NCI-H748 (cell line): ENCODE data around the gene C20orf141.
"Not testable (repeated sequence)": the region's sequence is repeated elsewhere in the genome, so short reads cannot be mapped to it uniquely, and the experiment has no call there.

Source experiments
- DNase-seq: peaks from one replicate; lab custom pipeline; 2025; ENCODE audit not compliant: unreplicated experiment; lab: John Stamatoyannopoulos, UW

The C20orf141 gene

DNA sequence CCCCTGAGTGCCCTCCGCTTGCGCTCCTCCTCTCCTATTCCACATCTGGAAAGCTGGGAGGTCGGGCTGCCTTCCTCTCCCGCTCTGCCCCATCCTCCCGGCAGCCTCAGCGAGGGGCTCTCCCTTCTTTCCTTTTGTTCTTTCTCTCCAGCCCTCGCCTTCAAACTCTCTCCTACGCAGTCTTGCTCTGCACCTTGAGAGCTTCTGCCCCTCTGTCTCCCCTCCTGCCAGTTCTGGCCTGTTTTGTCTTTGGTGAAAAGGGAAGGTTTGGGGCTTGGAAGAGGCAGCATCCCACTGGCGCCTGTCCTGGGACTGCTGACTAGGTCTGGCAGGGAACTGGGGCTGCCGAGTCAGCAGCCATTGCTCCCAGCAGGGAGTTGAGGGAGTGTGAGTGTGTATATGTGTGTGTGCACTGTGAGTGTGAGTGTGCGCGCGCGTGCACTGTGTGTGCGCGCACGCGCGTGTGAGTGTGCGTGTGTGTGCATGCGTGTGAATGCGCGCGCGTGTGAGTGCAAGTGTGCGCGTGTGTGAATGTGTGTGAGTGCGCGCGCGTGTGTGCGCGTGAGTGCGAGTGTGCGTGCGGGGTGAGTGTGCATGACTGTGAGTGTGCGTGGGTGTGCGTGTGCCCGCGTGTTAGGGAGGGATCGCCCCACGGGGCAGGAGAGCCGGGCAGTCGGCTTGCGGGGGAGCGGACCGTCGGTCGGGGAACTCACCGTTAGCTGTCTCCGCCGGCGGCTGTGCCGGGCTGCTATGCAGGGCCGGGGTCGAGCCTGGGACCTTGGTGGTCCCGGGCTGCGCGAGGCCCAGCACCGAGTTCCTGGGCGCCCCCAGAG lies 14.9 kb upstream of the C20orf141 start:
- DNase-seq = peak; percentile 61

DNA sequence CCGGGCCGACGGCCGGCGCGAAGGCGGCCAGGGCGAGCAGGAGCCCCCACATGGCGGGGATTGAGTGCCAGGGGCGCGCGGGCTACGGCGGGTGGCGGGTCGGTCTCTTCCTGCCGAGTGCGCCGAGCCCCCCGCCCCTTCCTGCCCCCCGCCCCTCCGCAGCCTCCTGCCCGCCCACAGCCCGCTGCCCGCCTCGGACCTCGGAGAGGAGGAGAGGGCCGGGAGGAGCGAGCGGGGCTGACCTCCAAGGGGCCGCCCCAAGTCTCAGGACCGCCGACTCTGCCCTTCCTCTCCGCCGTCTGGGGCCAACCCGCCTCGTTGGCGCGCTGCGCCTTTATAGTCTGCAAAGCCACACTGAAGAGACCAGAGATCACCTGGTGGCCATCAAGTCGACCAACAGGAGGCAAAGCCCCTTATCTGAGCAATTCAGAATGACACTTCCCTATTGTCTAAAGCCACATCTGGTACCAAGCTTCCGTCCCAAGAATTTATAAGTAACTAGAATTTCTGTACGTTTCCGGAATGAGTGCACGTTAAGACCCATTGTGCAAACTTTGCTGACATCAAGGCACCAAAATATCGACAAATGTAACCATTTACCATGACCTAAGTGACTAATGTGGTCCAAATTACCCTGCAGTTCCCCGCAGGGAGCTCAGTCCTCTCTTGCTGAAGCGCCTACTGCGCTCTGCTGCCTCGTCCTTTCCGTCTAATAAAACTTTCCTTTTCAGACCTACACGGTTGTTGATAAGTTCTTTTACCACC lies 14.1 kb upstream of the C20orf141 start, which contains the start of gene CPXM1:
Gene CPXM1 (minus strand): TSS at position 107 of the 765 bp plus-strand sequence. CDS start 55 bp downstream, at position 52.
- DNase-seq = peak; percentile 83

DNA sequence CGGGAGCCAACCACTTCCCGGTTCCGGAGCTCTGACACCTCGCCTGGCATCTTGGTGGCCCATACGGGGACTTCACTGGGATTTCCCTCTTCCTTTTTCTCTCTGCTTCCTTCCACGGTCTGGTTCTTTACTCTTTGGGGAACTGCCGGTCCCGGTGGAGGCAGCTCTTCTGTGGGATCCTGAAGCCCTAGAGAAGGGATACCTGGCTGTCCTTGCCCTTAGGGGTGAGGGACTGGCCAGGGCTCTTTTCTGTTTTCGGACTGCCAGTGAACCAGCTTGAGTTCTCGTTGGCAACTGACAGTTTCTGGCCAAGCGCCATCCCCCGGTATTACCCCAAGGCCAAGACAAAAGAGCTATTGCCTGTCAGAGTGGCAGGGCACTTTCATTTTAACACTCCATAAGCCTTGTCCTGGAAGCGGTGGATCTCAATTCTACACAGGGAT lies 13.5 kb upstream of the C20orf141 start:
- DNase-seq = no peak

DNA sequence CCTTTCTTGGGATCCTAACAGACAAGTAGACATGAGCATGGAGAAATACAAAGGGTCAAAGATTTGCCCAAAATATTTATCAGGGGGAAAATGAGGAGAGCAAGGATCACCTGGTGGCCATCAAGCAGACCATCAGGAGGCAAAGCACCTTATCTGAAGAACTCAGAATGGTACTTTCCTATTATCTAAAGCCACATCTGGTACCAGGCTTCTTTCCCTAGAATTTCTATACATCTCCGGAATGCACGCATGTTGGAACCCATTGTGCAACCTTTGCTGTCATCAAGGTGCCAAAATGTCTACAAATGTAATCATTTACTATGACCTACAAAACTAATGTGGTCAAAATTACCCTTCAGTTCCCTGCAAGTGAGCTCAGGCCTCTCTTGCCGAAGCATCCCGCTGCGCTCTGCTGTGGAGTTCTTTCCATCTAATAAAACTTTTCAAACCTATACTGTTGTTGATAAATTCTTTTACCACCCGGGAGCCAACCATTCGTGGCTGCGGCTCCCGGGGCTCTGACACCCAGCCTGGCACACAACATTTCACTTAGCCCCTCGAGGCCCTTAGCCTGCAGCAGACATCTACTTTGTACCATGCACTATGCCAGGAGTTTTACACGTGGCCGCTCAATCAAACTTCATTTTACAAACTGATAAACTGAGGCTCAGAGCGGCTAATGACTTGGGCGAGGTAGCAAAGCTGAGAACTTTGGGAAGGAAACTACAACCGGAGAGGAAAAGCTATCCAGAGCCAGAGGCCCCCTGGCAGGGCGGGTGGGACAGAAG lies 10.6 kb upstream of the C20orf141 start:
- no peak for DNase-seq

DNA sequence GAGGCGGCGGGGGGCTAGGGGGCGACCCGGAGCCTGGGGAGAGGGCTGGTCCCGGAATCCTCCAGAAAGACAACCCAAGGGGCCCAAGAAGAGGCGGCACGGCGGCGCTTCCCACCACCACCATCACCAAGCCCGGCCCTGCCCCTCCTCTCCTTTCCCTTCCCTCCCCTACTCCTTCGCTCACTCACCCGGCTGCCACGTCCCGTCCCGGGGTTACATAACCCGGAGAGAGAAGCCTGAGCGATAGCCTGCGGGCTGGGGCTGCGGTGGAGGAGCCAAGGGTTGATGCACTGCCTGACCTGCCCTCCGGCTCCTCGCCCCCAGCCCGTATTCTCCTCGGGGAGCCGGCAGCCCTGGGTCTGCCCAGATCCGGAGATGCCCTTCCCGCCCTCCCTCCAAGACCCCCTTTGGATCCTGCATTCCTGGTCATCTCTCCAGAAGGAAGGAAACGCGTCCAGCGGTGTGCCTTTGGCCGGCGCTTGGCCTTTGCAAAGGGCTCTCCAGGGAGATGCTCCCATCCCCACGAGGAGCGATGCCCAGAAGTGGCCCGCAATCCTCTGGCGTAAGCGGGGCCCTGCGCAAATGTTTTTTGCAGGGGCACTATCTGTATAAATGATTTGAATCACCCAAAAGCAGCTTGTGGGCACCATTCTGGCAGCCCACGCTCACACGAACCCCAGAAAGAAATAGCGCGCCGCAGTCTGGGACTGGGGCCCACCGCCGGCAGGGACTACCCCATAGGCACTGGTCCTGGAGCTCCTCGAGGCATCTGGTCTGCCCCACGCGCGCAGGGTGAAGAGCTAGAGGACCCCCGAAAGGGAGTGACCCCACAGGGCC lies 9.7 kb upstream of the C20orf141 start:
- no peak for DNase-seq

DNA sequence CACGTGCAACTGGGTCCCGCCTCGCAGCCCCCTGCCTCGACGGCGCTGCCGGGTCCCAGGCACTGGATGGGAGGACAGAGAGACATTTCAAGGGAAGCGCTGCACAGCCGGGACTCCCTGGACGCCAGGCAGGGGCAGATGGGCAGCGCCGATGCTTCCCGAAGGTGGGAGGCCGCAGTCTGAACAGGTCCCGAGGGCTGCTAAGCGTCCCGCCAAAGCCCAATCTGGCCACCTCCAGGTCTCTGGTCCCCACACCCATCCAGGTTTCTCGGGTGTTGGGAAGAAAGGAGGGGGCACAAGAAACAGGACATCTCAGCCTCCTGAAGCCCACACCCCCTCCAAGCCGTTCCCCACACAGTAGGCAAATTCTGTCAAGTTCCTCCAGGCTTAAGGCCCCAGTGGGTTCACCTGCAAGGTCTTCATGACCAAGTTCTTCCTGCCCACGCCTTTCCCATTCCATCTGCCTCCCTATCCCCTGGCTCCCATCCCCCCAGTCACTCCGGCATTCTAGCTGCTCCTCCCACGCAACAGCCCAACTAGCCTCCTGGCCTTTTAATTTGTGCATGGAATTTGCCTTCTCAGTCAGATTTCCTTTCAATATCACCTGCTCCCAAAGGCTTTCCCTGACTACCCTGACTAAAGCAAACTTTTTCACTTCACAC lies 9.0 kb upstream of the C20orf141 start:
- DNase-seq = no peak

DNA sequence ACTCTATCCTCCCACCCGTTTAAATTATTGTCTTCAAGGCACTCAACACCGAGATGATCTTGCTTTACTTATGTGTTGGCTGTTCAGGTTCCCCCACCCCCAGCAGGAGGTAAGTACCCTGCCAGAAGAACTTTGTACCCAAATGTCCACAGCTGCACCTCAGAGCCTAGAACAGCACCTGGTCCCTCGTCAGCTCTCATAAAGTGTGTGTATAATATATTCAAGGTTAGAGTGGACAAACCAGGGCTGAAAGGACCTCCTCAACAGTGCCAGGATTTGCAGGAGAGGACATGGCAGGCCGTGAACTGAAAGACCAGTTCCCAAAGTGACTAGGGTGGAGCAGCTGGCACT lies 8.5 kb upstream of the C20orf141 start:
- DNase-seq = no peak

DNA sequence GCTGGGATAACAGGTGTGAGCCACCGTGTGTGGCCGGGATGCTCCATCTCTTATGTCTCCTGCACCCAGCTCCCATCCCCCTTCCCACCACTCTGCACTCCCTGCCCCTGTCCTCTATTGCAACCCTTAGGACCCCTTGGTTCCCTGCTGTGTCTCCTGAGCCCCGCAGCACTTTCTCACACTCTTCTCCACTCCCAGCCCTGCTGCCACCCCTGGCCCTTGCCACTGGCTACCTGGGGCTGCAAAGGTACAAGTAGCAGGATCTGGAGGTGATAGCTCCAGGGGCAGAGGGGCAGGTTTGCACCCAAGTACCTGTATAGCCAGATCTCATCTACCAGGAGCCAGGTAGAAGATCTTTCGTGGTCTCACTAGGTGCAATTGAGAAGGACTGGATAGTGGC lies 7.8 kb upstream of the C20orf141 start:
- no peak for DNase-seq

DNA sequence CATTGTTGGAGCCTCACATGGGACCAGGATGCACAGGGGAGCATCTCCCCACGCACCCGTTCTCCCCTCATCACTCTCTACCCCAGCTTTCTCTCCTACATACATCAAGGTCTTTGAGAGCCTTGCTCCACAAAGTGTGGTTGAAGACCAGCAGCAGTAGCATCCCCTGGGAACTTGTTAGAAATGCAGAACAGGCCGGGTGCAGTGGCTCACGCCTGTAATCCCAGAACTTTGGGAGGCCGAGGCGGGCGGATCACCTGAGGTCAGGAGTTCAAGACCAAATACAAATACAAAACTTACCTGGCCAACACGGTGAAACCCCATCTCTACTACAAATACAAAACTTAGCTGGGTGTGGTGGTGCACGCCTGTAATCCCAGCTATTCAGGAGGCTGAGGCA lies 6.9 kb upstream of the C20orf141 start:
- DNase-seq = not testable (repeated sequence)

DNA sequence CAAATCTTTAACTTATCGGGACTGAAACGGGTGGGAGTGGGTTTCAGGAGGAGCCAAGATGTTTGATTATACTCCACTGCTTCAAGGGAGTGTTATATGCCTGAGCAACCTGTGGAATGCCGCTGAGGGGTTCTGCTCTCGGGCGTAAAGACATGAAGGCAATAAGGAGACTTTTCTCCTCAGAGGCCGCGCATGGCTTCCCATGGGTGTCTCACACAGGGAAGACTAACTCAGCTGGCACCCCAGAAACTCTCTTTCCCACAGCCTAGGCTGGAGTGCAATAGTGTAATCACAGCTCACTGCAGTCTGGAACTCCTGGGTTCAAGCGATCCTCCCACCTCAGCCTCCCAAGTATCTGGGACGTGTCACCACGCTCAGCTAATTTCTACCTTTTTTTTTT lies 5.1 kb upstream of the C20orf141 start:
- no peak for DNase-seq

DNA sequence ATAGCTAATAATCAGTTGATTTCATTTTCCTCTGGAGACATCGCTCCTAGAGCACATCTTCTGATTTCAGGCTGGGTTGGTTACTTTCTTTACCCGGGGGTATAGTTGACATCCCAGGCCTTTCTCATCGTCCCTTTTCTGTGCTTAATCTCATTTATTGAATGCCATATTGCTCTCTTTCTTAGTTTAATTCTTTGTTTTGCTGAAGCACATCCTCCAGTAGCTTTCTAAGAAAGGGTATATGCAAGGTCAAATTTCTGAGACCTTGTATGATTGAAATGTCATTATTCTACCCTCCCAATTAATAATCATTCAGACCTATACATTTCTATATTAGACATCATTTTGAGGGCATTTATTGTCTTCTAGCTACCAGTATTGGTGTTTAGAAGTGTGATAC lies 2.6 kb upstream of the C20orf141 start:
- DNase-seq = no peak

DNA sequence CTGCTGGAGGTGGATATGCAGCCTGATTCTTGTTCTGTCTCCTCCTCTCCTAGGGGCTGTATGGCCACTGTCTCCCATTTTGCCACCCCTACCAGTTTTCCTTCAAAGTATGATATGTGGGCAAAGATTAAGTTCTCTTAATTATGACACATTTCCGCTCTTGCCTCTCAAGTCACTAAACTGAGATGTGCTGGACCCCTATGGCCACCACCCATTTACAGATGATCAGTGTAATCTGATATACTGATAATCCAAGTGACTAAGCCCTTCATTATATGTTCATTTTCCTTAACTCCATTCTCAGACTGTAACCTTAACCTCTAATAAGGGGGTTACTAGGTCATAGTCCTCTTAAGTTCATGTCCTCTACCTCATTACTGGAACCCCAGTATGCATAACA lies 711 bp upstream of the C20orf141 start:
- DNase-seq = no peak

DNA sequence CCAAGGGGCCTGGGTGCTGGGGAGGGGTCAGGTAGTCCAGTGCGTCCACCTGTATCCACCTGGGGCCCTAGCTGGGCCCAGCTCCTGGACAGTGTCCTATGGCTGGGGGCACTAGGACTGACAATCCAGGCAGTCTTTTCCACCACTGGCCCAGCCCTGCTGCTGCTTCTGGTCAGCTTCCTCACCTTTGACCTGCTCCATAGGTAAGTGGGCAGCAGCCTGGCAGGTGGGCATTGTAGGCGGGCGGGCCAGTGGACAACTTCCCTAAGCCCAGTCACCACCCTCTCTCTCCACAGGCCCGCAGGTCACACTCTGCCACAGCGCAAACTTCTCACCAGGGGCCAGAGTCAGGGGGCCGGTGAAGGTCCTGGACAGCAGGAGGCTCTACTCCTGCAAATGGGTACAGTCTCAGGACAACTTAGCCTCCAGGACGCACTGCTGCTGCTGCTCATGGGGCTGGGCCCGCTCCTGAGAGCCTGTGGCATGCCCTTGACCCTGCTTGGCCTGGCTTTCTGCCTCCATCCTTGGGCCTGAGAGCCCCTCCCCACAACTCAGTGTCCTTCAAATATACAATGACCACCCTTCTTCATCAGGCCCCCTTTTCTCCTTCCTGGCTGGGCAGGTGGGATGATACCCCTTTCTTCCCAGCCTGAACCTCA lies 584 bp downstream of the C20orf141 start:
- DNase-seq = no peak

DNA sequence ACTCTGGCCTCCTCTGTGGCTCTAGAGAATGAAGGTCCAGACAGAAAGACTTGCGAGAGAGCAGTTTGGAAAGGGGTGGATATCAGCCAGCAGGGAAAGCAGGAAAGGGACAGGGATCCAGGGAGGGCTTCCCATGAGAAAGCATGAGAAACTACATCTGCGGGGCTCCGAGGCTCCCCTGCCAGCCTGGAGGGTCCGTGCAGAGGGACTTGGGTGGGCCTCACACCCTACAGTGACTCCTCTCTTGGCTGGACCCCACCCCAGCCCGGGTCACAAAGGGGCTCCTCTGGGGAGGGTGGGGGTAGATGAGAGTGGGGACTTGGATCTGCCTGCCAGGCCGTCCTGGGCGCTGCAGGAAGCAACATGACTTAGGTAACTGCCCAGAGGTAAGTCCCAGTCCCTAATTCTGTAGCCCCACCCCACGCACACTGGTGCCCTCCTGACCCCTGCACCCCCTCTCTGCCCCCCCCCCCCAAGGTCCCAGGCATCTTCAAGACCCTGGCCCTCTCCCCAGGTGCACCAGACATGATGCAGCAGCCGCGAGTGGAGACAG lies 1.3 kb downstream of the C20orf141 start, which contains the start of gene TMEM239:
Gene TMEM239 (plus strand): TSS at position 335 of the 553 bp plus-strand sequence. CDS start 191 bp downstream, at position 526.
- DNase-seq = no peak

DNA sequence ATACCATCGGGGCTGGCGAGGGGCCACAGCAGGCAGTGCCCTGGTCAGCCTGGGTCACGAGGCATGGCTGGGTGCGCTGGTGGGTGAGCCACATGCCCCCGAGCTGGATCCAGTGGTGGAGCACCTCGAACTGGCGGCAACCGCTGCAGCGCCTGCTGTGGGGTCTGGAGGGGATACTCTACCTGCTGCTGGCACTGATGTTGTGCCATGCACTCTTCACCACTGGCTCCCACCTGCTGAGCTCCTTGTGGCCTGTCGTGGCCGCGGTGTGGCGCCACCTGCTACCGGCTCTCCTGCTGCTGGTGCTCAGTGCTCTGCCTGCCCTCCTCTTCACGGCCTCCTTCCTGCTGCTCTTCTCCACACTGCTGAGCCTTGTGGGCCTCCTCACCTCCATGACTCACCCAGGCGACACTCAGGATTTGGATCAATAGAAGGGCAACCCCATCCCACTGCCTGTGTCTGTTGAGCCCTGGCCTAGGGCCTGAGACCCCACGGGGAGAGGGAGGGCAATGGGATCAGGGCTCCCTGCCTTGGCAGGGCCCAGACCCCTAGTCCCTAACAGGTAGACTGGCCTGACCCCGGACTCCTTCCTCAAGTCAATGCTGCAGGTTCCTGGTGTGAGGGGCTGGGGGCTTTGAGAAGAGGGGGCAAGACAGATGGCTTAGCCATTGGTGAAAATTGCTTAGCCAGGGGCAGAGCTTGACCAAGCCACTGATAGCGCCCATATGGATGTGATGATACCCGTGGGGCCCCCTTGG lies 2.0 kb downstream of the C20orf141 start:
- no peak for DNase-seq

DNA sequence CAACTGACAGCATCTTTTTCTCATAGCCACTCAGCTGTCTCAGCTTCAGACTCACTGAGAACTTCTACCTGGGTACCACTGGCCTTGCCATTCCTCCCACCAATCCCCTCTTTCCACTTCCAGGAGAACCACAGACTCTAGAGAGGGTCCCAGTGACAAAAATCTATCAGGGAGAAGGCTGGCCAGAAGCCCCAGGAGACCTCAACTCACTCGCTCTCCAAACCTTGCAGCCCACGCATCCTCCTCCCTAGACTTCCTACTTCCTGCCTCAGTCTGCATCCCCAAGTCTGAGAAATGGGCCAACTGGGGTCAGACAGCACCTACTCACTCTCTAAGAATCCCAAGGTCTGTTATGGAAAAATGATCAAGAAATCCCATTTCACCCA lies 2.5 kb downstream of the C20orf141 start:
- no peak for DNase-seq

DNA sequence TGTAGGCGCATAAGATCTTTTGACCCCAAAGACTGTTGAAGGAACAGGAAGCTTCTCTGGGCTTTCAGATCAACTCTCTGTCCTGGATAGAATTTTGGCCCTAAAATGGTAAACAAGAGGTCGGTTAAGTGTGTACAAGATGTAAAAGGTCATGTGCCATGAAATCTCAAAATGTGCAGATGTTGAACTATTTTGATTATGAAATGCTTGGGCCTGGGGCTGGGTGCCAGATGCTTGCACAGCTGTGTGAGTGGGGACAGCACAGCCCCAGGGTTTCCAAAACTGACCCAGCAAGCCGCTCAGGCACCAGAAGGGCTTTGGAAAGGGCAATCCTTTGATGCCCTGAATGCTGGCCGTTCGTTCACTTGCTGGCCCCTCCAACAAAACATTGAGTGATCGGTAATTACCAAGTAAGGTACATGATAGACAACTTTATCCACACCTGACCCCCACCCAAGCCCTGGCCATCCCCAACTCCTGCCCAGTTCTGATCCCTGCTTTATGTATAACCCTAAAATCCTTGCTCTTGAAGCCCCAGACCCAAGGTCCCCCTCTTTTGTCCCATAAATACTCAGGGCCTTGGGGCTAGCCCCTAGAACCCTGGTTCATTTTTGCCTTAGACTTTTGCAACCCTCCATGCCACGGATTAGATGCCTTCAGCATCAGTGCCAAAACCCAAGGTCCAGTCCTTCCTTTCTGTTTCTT lies 3.3 kb downstream of the C20orf141 start:
- DNase-seq = no peak
